GM19328 (cell line): Measurements from ENCODE around the gene NR2C1.
"Not testable (repeated sequence)": the region's sequence is repeated elsewhere in the genome, so short reads cannot be mapped to it uniquely, and the experiment has no call there.

Source experiments
- ATAC-seq: cut with Tn5 transposase; IDR thresholded peaks from one replicate; pipeline ENCODE4 v1.9.1; 2021; ENCODE audit warnings: mild to moderate bottlenecking, moderate library complexity; ENCODE audit not compliant: unreplicated experiment

NR2C1 gene

DNA sequence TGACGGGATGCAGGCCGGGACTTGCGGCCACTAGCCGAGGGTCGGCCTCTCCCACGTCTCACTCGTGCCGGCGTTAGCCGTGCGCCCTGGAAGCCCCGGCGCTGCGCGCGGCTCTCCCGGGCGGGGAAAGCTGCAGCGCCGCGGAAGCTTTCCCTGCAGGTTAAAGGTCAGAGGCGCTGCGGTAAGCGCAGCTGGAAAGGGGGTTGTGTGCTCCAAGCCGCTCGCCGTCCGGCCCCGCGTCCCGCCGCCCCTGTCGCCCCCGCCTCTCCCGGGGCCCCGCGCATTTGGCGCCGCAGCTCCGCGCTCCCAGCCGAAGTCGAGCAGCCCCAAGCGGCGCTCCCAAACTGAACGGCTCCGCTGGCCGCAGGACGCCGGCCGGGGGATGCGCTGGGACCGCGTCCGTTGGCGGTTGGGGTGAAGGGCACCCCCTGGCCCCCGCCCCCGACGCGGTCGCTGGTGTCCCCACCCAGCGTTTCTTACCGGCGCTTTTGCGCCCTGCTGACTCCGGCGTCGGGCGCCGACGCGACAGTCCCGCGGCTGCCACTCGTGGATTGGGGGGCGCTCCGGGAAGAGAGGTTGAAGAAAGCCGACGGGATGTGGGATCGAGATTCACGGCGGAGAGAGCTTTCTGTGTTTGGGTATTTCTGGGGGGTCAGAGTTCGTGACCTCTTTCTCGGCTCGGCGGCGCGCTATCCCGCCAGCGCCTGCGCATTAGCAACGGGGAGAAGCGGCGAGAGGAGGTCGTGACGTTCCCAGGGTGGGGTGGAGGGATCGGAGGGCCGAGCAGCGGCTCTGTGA is at the start of gene NR2C1:
NR2C1 (minus strand) TSS at position 719 of the 798 bp plus-strand sequence. CDS start 6,234 bp downstream, outside the sequence.
- peak; percentile 90 for ATAC-seq

GRCh38 chr12:95118788-95119179 is 45.4 kb upstream of the NR2C1 start:
- ATAC-seq: no peak

DNA sequence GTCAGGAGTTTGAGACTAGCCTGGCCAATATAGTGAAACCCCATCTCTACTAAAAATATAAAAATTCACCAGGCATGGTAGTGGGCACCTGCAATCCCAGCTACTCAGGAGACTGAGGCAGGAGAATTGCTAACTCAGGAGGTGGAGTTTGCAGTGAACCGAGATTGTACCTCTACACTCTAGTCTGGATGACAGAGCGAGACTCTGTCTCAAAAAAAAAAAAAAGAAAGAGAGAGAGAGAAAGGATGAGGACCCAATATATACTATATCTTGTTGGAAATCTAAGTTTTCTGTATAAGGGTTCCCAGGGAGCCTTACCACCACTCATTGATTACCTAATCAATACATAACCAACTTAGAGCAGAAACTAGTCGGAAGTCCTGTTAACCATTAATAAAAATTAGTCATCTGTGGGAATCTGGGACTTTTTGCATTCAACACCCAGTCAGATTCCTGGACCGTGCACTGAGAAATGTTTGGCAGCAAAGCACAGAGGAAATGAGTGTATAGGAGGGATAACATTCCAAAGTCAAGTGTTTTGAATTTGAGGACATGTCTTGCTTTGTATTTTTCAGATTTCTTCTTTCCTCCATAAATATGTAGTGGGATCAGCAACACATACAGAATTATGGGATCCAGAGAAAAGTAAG is 44.8 kb upstream of the NR2C1 start:
- ATAC-seq: no peak

GRCh38 chr12:95117178-95117599 is 43.8 kb upstream of the NR2C1 start:
- ATAC-seq: peak; percentile 57

DNA sequence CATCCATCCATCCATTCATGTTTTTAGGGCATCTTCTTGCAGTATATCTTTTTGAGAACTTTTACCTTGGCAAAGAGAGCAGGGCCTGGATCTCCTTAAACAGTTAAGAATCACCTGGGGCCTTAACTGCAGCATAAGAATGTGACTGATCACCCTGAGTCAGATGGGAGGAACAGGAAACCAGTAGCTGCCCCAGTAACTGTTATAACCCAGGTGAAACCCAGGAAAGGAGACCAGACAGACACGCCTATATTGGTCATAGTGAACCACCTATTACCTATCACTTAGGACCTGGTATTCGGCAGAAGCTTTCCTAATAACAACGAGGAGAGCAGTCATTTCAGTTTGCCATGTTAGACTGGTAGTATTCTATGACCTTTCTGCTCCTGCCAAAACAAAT is 43.4 kb upstream of the NR2C1 start:
- no peak for ATAC-seq

DNA sequence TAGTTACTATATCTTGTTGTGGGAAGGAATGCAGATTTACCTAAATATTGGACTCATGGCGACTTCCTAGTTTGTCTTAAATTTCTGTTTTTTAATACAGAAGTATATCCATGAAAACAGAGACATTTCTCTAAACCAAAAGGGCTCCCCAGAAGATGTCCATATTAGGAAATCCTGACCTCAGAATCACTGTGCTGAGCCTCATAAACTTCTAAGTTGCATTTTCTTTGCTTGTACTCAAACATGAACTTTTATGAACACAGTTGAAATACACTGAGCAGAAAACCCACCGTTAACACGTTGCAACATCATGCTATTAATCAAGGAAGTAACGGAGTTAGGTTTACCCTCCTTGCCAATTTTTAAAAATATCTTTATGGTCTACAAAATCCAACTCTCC is 42.9 kb upstream of the NR2C1 start:
- ATAC-seq: no peak

DNA sequence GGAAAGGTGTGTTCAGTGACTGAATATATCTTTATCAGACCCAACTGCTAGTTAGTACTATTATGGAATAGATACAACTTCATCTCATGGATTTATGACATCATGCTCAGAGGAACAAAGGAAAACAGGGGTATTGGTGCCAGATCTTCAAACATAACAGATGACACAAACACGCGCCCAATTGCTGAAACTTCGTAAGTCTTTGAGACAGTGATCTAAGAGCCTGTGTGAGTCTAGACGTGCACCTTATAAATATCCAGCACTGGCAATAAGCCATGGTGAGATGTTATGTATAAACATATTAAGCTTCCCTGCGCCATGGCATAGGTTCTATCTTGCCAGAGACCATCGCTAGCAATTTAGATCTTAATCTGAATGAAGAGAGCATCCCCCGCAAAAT is 42.2 kb upstream of the NR2C1 start:
- ATAC-seq: no peak

DNA sequence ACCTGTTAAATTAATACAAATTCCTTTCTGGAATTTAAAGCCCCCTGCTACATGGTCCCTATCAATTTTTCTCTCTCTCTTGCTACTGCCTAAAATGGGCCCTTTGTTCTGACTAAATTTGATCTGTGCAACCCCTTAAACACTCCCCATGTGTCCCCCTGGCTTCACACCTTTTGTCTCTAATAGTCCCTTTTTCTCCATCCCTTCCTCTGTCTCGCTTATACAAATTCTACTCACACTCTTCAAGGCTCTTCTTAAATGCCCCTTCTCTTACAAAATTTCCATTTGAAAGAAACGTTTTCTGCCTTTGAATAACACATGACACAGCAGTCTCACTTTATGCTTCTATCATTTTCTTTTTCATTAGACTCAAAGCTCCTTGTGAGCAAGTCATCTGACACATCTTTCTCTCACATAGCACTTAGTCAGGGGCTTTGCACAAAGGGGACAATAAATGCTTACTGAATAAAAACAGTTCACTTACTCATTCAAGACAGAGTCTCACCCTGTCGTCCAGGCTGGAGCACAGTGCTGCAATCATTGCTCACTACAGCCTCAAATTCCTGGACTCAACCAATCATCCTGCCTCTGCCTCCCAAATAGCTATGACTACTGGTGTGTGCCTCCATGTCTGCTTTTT is 41.5 kb upstream of the NR2C1 start:
- ATAC-seq: no peak

- no peak for ATAC-seq
Observed at GRCh38 chr12:95107362-95107761, 33.9 kb upstream of the NR2C1 start.

GRCh38 chr12:95105540-95105939 is 32.1 kb upstream of the NR2C1 start:
- ATAC-seq: no peak

DNA sequence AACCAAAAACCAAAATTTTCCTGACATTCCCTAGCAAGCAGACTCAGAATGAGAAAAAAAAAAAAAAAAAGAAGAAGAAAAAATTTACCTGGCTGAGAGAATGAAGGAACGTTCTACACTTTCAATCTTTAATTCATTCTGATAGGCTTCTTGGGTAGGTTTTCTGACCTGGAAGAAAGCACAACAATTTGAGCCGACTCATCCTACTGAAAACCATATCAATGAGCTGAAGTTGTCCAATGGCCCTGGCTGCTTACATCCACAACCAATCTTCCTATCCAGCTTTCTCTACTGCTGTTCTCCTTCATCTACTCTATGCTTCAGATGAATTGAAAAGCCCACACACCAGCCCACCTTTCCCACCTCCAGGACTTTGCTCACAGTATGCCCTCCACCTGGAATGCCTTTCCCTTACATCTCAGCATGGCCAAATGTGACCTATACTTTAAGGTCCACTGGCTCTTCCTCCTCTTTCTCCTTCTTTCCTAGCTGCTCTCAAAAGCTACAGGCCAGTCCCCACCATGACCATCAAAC is 31.6 kb upstream of the NR2C1 start:
- ATAC-seq: no peak

GRCh38 chr12:95102916-95103671 is 29.7 kb upstream of the NR2C1 start:
- ATAC-seq: peak; percentile 90

DNA sequence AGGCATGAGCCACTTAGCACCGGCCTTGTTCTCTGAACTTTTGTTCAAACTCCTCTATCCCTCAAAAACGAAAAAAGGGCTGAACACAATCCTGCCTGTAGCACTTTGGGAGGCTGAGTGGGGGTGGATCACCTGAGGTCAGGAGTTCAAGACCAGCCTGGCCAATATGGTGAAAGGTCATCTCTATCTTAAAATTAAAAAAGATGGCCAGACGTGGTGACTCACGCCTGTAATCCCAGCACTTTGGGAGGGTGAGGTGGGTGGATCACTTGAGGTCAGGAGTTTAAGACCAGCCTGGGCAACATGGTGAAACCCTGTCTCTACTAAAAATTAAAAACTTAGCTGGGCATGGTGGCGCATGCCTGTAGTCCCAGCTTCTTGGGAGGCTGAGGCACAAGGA is 28.5 kb upstream of the NR2C1 start:
- ATAC-seq: not testable (repeated sequence)

- no peak for ATAC-seq
Observed at GRCh38 chr12:95100264-95101190, 27.1 kb upstream of the NR2C1 start.

- no peak for ATAC-seq
Observed at GRCh38 chr12:95099270-95099790, 25.9 kb upstream of the NR2C1 start.

DNA sequence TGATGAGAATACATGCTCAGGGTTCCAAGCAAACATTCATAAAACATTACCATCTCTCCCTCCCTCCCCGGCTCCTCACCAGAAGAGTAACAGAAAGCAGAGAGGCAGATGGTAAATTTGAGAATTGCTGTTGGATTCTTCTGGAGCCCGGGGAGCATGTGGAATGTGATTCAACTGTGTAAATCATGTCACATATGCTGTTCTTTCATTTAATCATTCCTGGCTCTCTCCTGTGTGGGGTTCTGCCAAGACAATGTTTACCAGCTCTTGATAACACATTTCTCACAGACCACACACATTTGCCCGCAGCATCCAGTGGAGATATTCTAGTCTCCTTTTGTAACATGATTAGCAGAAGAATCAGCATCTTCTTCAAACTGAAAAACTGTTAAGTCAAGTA is 23.4 kb upstream of the NR2C1 start:
- ATAC-seq: no peak

GRCh38 chr12:95096378-95096777 is 23.0 kb upstream of the NR2C1 start:
- ATAC-seq: no peak

DNA sequence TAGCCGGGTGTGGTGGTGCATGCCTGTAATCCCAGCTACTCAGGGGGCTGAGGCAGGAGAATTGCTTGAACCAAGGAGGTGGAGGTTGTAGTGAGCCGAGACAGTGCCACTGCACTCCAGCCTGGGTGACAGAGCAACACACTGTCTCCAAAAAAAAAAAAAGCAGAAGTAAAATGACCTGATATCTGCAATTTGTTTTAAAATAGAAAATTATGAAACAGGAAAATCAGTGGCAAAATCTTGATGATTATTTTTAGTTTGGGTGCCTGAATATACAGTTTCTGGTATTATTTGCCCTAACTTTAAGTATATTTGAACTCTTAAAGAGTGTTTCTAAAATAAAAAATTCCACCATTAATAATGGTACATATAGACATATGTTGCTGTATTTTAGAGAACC is 22.4 kb upstream of the NR2C1 start:
- ATAC-seq: not testable (repeated sequence)

DNA sequence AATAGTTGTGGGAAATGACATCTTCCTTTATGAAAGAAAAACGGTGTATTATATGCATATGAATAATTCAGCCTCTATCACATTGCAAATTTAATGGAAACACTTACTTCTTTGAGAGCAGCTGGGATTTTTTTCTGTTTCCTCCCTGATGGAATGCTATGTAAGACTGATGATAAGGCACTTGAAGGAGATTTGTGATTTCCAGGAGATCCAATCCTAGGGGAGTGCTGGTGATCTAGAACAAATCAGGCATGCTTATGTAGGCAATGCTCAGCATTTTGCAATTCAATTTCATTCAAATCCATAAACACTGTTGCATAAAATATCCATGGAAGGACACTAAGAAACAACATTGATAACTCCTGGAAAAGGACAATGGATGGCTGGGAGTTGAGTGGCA is 16.0 kb upstream of the NR2C1 start:
- no peak for ATAC-seq

GRCh38 chr12:95088379-95088778 is 15.0 kb upstream of the NR2C1 start:
- ATAC-seq: no peak
